HepG2 (cell line): ENCODE measurements around the gene AIP. TPM values are rescaled to one million over a fixed set of nuclear protein-coding genes. Genes with fewer than 3 reads are reported as not detected.

ENCODE experiments used
- ATAC-seq: fragments of 200-7000 bp; cut with Tn5 transposase; 3 replicates; pipeline ENCODE4 v1.9.1; 2020; ENCODE audit warnings: mild to moderate bottlenecking, moderate library complexity
- BruUV-seq: library from RNA; stranded (reverse); fragments of 400-500 nt; replicated peaks from 2 replicates; lab custom pipeline; 2021; lab: Mats Ljungman, UMichigan
- CTCF ChIA-PET: fragments of 300-600 bp; formaldehyde crosslinking; extraction: SDS; loops from one replicate; lab custom pipeline; 2021; ENCODE audit warnings: low total read pairs, inconsistent platforms, low intra/inter-chr PET ratio; lab: Yijun Ruan, JAX
- POLR2A ChIA-PET: fragments of 350-600 bp; sonication (Branson Sonifier 250); formaldehyde crosslinking; loops from one replicate; lab custom pipeline; 2020; ENCODE audit warnings: antibody characterized with exemption, inconsistent platforms; lab: Yijun Ruan, JAX
- DNase-seq: peaks from one replicate; pipeline ENCODE4 v3.0.0-alpha.2; 2015; ENCODE audit warnings: low spot score
- FAIRE-seq: peaks from 3 replicates; lab custom pipeline; 2011; peaks lifted over from hg19 to GRCh38; lab: Jason Lieb, UNC
- H2AFZ ChIP-seq: one replicate; pipeline ENCODE4 v1.6.1; 2011; ENCODE audit warnings: low read length, inconsistent platforms
- H3K27ac ChIP-seq: fragments of 300-600 bp; 3 replicates; pipeline ENCODE4 v1.8.0; 2011; ENCODE audit warnings: mixed run types, mild to moderate bottlenecking, mixed read lengths, low read length, inconsistent platforms; ENCODE audit not compliant: insufficient read depth; ENCODE audit errors: extremely low read length
- H3K27me3 ChIP-seq, 2 experiments: fragments of 200-600 bp in 1 of 2; 2 replicates in 1 of 2; 3 replicates in 1 of 2; pipeline versions ENCODE4 v1.6.0 to v1.8.0; 2011; ENCODE audit warnings: low read length in 2 of 2, mild to moderate bottlenecking in 2 of 2, moderate library complexity in 2 of 2, inconsistent platforms in 1 of 2; ENCODE audit not compliant: insufficient read depth in 2 of 2, control insufficient read depth in 1 of 2
- H3K36me3 ChIP-seq, 2 experiments: fragments of 200-600 bp in 1 of 2; replicated peaks in 1 of 2; 2 replicates in 1 of 2; 3 replicates in 1 of 2; pipeline versions ENCODE4 v1.5.1 to v1.8.0; 2011; ENCODE audit warnings: low read length in 2 of 2, inconsistent platforms in 1 of 2; ENCODE audit not compliant: insufficient read depth in 2 of 2, control insufficient read depth in 1 of 2
- H3K4me1 ChIP-seq: 2 replicates; pipeline ENCODE4 v1.5.1; 2012; ENCODE audit warnings: low read length, inconsistent platforms; ENCODE audit not compliant: insufficient read depth
- H3K4me2 ChIP-seq: 2 replicates; pipeline ENCODE4 v1.6.0; 2011; ENCODE audit warnings: low read depth, low read length, inconsistent platforms
- H3K4me3 ChIP-seq, 3 experiments: fragments of 200-600 bp in 1 of 3; sonication (generic), shearing (Covaris generic) in 1 of 3; replicated peaks in 1 of 3; 2 replicates each; pipeline ENCODE4 v1.5.1; 2011 to 2016; ENCODE audit warnings: low read length in 3 of 3, inconsistent platforms in 2 of 3, low read depth in 2 of 3, mild to moderate bottlenecking in 2 of 3, control low read depth in 1 of 3, mixed read lengths in 1 of 3; ENCODE audit not compliant: insufficient read depth in 1 of 3
- H3K79me2 ChIP-seq: one replicate; pipeline ENCODE4 v1.6.1; 2011; ENCODE audit warnings: low read length, inconsistent platforms; ENCODE audit not compliant: insufficient read depth
- H3K9ac ChIP-seq: 2 replicates; pipeline ENCODE4 v1.6.0; 2011; ENCODE audit warnings: mild to moderate bottlenecking, low read depth, low read length, inconsistent platforms; ENCODE audit not compliant: insufficient read depth
- H3K9me3 ChIP-seq: 2 replicates; pipeline ENCODE4 v1.5.1; 2012; ENCODE audit warnings: mild to moderate bottlenecking, low read length
- H4K20me1 ChIP-seq: 2 replicates; pipeline ENCODE4 v1.6.0; 2011; ENCODE audit warnings: inconsistent platforms, mild to moderate bottlenecking, low read length, moderate library complexity; ENCODE audit not compliant: insufficient read depth
- CHD4 ChIP-seq: fragments of 200-600 bp; sonication (generic); IDR thresholded peaks from 2 replicates; pipeline ENCODE4 v1.7.0; 2017; ENCODE audit warnings: mild to moderate bottlenecking, low read length, borderline replicate concordance
- FOXA3 ChIP-seq: IDR thresholded peaks from 2 replicates; pipeline ENCODE4 v1.6.1; 2016; ENCODE audit warnings: missing genetic modification reagents, missing compliant biosample characterization
- IRF9 ChIP-seq: sonication (generic); formaldehyde crosslinking; IDR thresholded peaks from 2 replicates; pipeline ENCODE4 v1.8.0; 2022; ENCODE audit warnings: missing genetic modification reagents, mild to moderate bottlenecking, borderline replicate concordance
- KAT2B ChIP-seq: fragments of 150-350 bp; IDR thresholded peaks from 2 replicates; pipeline ENCODE4 v1.6.1; 2014; ENCODE audit warnings: low read depth, low read length, borderline replicate concordance
- MZF1 ChIP-seq: sonication (generic); formaldehyde crosslinking; IDR thresholded peaks from 2 replicates; pipeline ENCODE4 v1.8.1; 2023; ENCODE audit warnings: mild to moderate bottlenecking, missing genetic modification reagents, borderline replicate concordance
- POLR2AphosphoS5 ChIP-seq: IDR thresholded peaks from 2 replicates; pipeline ENCODE4 v1.6.1; 2012; ENCODE audit warnings: low read depth, low read length
- RXRB ChIP-seq: IDR thresholded peaks from 2 replicates; pipeline ENCODE4 v1.6.1; 2016; ENCODE audit warnings: borderline replicate concordance, missing genetic modification reagents, missing compliant biosample characterization
- WIZ ChIP-seq: sonication (generic); formaldehyde crosslinking; IDR thresholded peaks from 2 replicates; pipeline ENCODE4 v1.5.1; 2020; ENCODE audit warnings: mild to moderate bottlenecking, missing genetic modification reagents
- ZBTB34 ChIP-seq: sonication (generic); formaldehyde crosslinking; IDR thresholded peaks from 2 replicates; pipeline ENCODE4 v1.8.0; 2022; ENCODE audit warnings: mild to moderate bottlenecking, missing genetic modification reagents
- ZNF160 ChIP-seq: sonication (generic); formaldehyde crosslinking; IDR thresholded peaks from 2 replicates; pipeline ENCODE4 v1.8.0; 2022; ENCODE audit warnings: mild to moderate bottlenecking, inconsistent platforms, missing genetic modification reagents
- ZNF350 ChIP-seq: sonication (generic); formaldehyde crosslinking; IDR thresholded peaks from 2 replicates; pipeline ENCODE4 v1.4.0; 2020; ENCODE audit warnings: mild to moderate bottlenecking, low read depth, missing genetic modification reagents, borderline replicate concordance
- ZNF367 ChIP-seq: sonication (generic); formaldehyde crosslinking; IDR thresholded peaks from 2 replicates; pipeline ENCODE4 v1.4.0; 2020; ENCODE audit warnings: missing genetic modification reagents, borderline replicate concordance
- ZNF597 ChIP-seq: sonication (generic); formaldehyde crosslinking; IDR thresholded peaks from 2 replicates; pipeline ENCODE4 v1.5.0; 2020; ENCODE audit warnings: missing genetic modification reagents
- ZNF790 ChIP-seq: sonication (generic); formaldehyde crosslinking; IDR thresholded peaks from 2 replicates; pipeline ENCODE4 v1.8.0; 2022; ENCODE audit warnings: missing genetic modification reagents, mild to moderate bottlenecking, borderline replicate concordance
- WGBS: methylation state at CpG from one replicate; pipeline ENCODE4 v1.1.6; 2017; ENCODE audit warnings: low lambda C conversion rate; 5-methylcytosine and 5-hydroxymethylcytosine counted together
- in situ Hi-C: cut with HindIII; loops from 2 replicates; pipeline ENCODE4 v1.10.0; 2017; ENCODE audit warnings: low pct_unique_long_range_greater_than_20kb; ENCODE audit not compliant: extremely low pct_ligation_motif_present
- intact Hi-C: fragments of 100-400 bp; cut with micrococcal nuclease; formaldehyde crosslinking; loops from one replicate; pipeline ENCODE4 v1.10.0; 2022; ENCODE audit not compliant: unreplicated experiment
- polyA plus RNA-seq, 8 experiments: library from polyadenylated mRNA; depleted of rRNA in 3 of 8; stranded (reverse) in 7 of 8; unstranded in 1 of 8; fragments of >200 nt; fragmentation: Illumina TruSeq in 4 of 8; extraction: Trizol in 4 of 8; gene quantifications; 2 replicates each; pipeline versions ENCODE4 v1.2.1 to v1.2.3, GENCODE V29; 2011 to 2016; ENCODE audit warnings: low read depth in 4 of 8, missing spikeins in 1 of 8, mixed read lengths in 1 of 8; ENCODE audit not compliant: insufficient read depth in 1 of 8
- total RNA-seq, 5 experiments: library from RNA; depleted of rRNA; stranded (reverse); fragments of >200 nt; fragmentation: Illumina TruSeq; extraction: Trizol; gene quantifications; 2 replicates each; pipeline ENCODE4 v1.2.3, GENCODE V29; 2016; ENCODE audit warnings: low read depth in 1 of 5
- TF ChIP-seq, protein P1 (sequence below): sonication (generic); formaldehyde crosslinking; IDR thresholded peaks from 2 replicates; pipeline ENCODE4 v1.8.1; 2023; ENCODE audit warnings: missing genetic modification reagents, mild to moderate bottlenecking, borderline replicate concordance
- TF ChIP-seq, protein P2 (sequence below): sonication (generic); formaldehyde crosslinking; IDR thresholded peaks from 2 replicates; pipeline ENCODE4 v1.4.0; 2020; ENCODE audit warnings: missing genetic modification reagents
- TF ChIP-seq, protein P3 (sequence below): sonication (generic); formaldehyde crosslinking; IDR thresholded peaks from 2 replicates; pipeline ENCODE4 v1.5.1; 2020; ENCODE audit warnings: missing genetic modification reagents, mild to moderate bottlenecking, borderline replicate concordance

The AIP gene
- total and polyA plus RNA-seq, 2 of the 13 experiments (the other 11 are each of a cell fraction or from before 2014, with no cell fraction given): 51.8 to 110 TPM

DNA sequence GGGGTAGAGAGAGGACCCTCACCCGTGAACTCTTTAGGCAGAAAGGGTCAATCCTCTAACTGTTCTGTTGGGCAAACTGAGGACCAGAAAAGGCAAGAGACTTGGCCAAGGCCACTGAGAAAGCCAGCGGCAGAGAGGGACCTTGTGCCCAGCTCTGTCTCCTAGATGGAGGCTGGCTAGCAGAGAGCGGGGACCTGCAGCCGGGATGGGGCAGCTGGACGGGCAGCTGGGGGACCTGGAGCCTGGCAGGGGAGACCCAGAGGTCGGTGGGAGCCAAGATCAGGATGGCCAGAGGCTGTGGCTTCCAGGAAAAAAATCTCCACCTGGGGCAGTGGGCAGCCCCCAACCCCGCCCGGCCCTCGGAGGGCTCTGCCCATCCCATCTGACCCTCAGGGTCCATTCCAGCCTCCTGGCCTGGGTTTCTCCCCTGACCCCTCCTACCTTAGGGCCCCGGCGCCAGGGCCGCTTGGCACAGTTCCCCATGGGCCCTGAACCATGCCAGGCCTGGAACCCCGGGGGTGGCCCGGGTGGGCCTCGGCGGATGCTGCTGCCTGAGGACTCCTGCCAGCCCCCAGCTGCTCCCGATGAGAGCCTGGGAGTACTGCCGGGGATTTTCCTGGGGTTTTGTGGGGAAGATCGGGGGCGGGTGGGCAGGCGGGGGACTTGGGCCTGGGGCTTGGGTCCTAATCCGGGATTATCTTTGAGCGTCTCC is 40.2 kb downstream of the AIP start, which contains the start of gene CABP2:
CABP2 (minus strand) TSS at position 603 of the 712 bp plus-strand sequence; CDS start at position 483, 120 bp downstream.
- Histone ChIP-seq H3K4me3 (no peak within 1 kb of the TSS), H3K27me3 (peaks cover 4 to 22% of the 10 kb centered on the region in 2 experiments; a peak in 4 of 5 replicates), H3K4me2 (no peak within 1 kb of the TSS), H3K4me1 (no peaks in the 10 kb centered on the region), H3K36me3 (no peaks in the 10 kb centered on the region), H4K20me1 (no peaks in the 10 kb centered on the region), H2AFZ (no peak within 1 kb of the TSS), H3K9ac (no peak within 1 kb of the TSS)
- no TSS peak for BruUV-seq
- ChIA-PET POLR2A (no interaction called here), CTCF (no interaction called here)
- 22% methylated on average over 9 of the region's 23 CpGs for whole genome bisulfite sequencing
- DNase-seq: no peak
- intact Hi-C loops (loop anchor here (10.0 kb wide), 1 partner anchor 558 kb away; no protein-coding TSS in a partner anchor), in situ Hi-C loops (no loop called here)
- FAIRE-seq: no peak
- no peak for TF ChIP-seq ZNF350
- no peak for TF ChIP-seq ZNF597
- no peak for TF ChIP-seq MZF1 (CRISPR knock-in tag)
- no peak for TF ChIP-seq RXRB (CRISPR knock-in tag)
- TF ChIP-seq, protein P1, sequence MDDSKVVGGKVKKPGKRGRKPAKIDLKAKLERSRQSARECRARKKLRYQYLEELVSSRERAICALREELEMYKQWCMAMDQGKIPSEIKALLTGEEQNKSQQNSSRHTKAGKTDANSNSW (CRISPR knock-in tag): no peak
- TF ChIP-seq FOXA3 (CRISPR knock-in tag): no peak
- TF ChIP-seq ZNF790 (CRISPR knock-in tag): no peak
- TF ChIP-seq, protein P2, sequence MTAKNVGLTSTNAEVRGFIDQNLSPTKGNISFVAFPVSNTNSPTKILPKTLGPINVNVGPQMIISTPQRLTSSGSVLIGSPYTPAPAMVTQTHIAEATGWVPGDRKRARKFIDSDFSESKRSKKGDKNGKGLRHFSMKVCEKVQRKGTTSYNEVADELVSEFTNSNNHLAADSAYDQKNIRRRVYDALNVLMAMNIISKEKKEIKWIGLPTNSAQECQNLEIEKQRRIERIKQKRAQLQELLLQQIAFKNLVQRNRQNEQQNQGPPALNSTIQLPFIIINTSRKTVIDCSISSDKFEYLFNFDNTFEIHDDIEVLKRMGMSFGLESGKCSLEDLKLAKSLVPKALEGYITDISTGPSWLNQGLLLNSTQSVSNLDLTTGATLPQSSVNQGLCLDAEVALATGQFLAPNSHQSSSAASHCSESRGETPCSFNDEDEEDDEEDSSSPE (CRISPR knock-in tag): no peak
- TF ChIP-seq KAT2B: no peak
- no peak for TF ChIP-seq POLR2AphosphoS5
- TF ChIP-seq IRF9 (CRISPR knock-in tag): no peak
- no peak for TF ChIP-seq CHD4
- TF ChIP-seq ZBTB34: no peak
- no peak for TF ChIP-seq ZNF367 (CRISPR knock-in tag)
- TF ChIP-seq ZNF160 (CRISPR knock-in tag): no peak
- no peak for TF ChIP-seq WIZ (CRISPR knock-in tag)
- TF ChIP-seq, protein P3, sequence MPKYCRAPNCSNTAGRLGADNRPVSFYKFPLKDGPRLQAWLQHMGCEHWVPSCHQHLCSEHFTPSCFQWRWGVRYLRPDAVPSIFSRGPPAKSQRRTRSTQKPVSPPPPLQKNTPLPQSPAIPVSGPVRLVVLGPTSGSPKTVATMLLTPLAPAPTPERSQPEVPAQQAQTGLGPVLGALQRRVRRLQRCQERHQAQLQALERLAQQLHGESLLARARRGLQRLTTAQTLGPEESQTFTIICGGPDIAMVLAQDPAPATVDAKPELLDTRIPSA (CRISPR knock-in tag): no peak
- TF ChIP-seq, all 625 proteins: peak for 0
- no peaks in the 10 kb centered on the region for H3K9me3 ChIP-seq
- no peaks in the 10 kb centered on the region for H3K79me2 ChIP-seq
- H3K27ac ChIP-seq: no peak within 1 kb of the TSS
- ATAC-seq: no peak
